ENCODE results near the gene ASL. TPM values are rescaled to one million over a fixed set of nuclear protein-coding genes. Genes with fewer than 3 reads are reported as not detected.

Gene ASL
- total RNA-seq, 1 donor from 2014 or later: 35.9 TPM

DNA sequence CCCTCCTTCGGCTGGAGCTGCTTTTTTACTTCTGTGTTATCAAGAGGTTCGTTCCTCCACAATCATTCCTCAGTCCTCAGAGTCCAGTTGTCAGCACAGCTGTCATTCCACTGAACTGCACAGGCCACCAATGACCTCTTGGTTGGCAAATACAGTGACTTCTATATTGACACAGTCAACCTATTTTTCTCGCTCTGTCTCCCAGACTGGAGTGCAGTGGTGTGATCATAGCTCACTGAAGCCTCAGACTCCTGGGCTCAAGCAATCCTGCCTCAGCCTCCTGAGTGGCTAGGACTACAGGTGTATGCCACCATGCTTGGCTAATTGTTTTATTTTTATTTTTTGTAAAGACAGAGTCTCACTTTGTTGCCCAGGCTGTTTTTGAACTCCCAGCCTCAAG lies 66.7 kb downstream of the ASL start:
- peak overlapping the region; percentile 91 for H3K27ac Mint-ChIP-seq
- DNase-seq (ENCODE audit: low spot score, unreplicated experiment): no peak
- peaks cover 30% of the 10 kb centered on the region for H3K36me3 Mint-ChIP-seq (ENCODE audit: insufficient read depth)
- H3K4me1 Mint-ChIP-seq (ENCODE audit: low read depth): peaks cover 25% of the 10 kb centered on the region
- no peaks in the 10 kb centered on the region for H3K27me3 Mint-ChIP-seq
- H3K9me3 Mint-ChIP-seq (ENCODE audit: low read depth): no peaks in the 10 kb centered on the region
- TF ChIP-seq, protein P1, sequence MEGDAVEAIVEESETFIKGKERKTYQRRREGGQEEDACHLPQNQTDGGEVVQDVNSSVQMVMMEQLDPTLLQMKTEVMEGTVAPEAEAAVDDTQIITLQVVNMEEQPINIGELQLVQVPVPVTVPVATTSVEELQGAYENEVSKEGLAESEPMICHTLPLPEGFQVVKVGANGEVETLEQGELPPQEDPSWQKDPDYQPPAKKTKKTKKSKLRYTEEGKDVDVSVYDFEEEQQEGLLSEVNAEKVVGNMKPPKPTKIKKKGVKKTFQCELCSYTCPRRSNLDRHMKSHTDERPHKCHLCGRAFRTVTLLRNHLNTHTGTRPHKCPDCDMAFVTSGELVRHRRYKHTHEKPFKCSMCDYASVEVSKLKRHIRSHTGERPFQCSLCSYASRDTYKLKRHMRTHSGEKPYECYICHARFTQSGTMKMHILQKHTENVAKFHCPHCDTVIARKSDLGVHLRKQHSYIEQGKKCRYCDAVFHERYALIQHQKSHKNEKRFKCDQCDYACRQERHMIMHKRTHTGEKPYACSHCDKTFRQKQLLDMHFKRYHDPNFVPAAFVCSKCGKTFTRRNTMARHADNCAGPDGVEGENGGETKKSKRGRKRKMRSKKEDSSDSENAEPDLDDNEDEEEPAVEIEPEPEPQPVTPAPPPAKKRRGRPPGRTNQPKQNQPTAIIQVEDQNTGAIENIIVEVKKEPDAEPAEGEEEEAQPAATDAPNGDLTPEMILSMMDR (IDR thresholded peaks at IDR 0.05; ENCODE audit: unreplicated experiment): no peak
- H3K4me3 Mint-ChIP-seq (ENCODE audit: low read depth): no peak overlapping the region

DNA sequence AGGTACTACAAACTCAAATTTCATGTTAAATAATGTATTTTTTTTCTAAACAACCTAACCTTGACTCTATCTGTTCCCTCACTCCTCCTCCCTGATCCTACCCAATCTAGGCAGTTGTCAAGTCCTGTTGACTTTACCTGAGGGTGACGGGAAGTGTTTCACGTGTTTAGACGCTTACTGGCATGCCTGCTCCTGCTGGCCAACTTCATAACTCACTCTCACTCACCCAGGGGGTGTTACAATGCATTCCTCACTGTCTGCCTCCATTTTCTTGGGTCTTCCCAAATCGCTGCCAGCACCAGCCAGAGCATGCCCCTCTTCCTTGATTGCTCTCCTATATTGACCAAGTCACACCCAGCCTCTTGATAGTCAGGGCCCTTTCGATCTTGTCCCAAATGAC lies 67.4 kb downstream of the ASL start:
- Mint-ChIP-seq H3K36me3 (ENCODE audit: insufficient read depth) (peaks cover 29% of the 10 kb centered on the region), H3K27me3 (no peaks in the 10 kb centered on the region), H3K4me3 (ENCODE audit: low read depth) (no peak overlapping the region), H3K9me3 (ENCODE audit: low read depth) (no peaks in the 10 kb centered on the region), H3K4me1 (ENCODE audit: low read depth) (peaks cover 24% of the 10 kb centered on the region), H3K27ac (peak overlapping the region; percentile 81)
- no peak for DNase-seq (ENCODE audit: low spot score, unreplicated experiment)
- TF ChIP-seq, protein P1 (IDR thresholded peaks at IDR 0.05; ENCODE audit: unreplicated experiment): no peak

Other genes starting within 250 kb of the ASL start
- 25.0 and 28.9 TPM in 2 replicates for gene VKORC1L1, start 202.7 kb upstream of the ASL start, total RNA-seq
- gene GUSB, start 93.6 kb upstream of the ASL start, total RNA-seq: 53.9 and 60.8 TPM in 2 replicates
- 32.4 and 34.8 TPM in 2 replicates for gene CRCP, start 39.0 kb downstream of the ASL start, total RNA-seq
- 29.6 and 30.5 TPM in 2 replicates for gene TPST1, start 129.5 kb downstream of the ASL start, total RNA-seq